Activated naive CD8-positive, alpha-beta T cell treated with anti-CD3 and anti-CD28 coated beads, Interleukin-2, amount 50 U/mL, for 16 hours (primary cell): ENCODE data around the gene TLR6.
"Not testable (repeated sequence)": the region's sequence is repeated elsewhere in the genome, so short reads cannot be mapped to it uniquely, and the experiment has no call there.

ENCODE experiments used
- DNase-seq: peaks from one replicate; pipeline ENCODE4 v3.0.0-alpha.2; 2020; ENCODE audit warnings: low read depth, low spot score

The TLR6 gene

GRCh38 chr4:38820329-38821061, 36.1 kb downstream of the TLR6 start:
- DNase-seq = no peak

GRCh38 chr4:38819569-38819968, 37.0 kb downstream of the TLR6 start:
- no peak for DNase-seq

GRCh38 chr4:38818441-38818976, 38.1 kb downstream of the TLR6 start:
- no peak for DNase-seq

GRCh38 chr4:38815885-38816782, 40.5 kb downstream of the TLR6 start:
- no peak for DNase-seq

GRCh38 chr4:38814386-38814785, 42.2 kb downstream of the TLR6 start:
- DNase-seq = no peak

- DNase-seq = no peak
Observed at GRCh38 chr4:38811297-38811696, 45.3 kb downstream of the TLR6 start.

- not testable (repeated sequence) for DNase-seq
Observed at GRCh38 chr4:38807462-38807861, 49.2 kb downstream of the TLR6 start.

- DNase-seq = not testable (repeated sequence)
Observed at GRCh38 chr4:38806251-38806650, 50.4 kb downstream of the TLR6 start.

- DNase-seq = no peak
Observed at GRCh38 chr4:38805530-38806145, 51.0 kb downstream of the TLR6 start.

- no peak for DNase-seq
Observed at GRCh38 chr4:38804654-38805295, 51.8 kb downstream of the TLR6 start, which contains the start of gene TLR1. Gene TLR1 (minus strand): TSS chr4:38804791. CDS start chr4:38798831, 5,960 bp downstream.

- no peak for DNase-seq
Observed at GRCh38 chr4:38803833-38804653, 52.6 kb downstream of the TLR6 start.

- DNase-seq = no peak
Observed at GRCh38 chr4:38802561-38803355, 53.9 kb downstream of the TLR6 start.

GRCh38 chr4:38800961-38801450, 55.6 kb downstream of the TLR6 start:
- DNase-seq = no peak

GRCh38 chr4:38800366-38800765, 56.3 kb downstream of the TLR6 start:
- no peak for DNase-seq

- no peak for DNase-seq
Observed at GRCh38 chr4:38795087-38795486, 61.5 kb downstream of the TLR6 start.

GRCh38 chr4:38794051-38794450, 62.6 kb downstream of the TLR6 start:
- no peak for DNase-seq

GRCh38 chr4:38791010-38791409, 65.6 kb downstream of the TLR6 start:
- no peak for DNase-seq

- DNase-seq = no peak
Observed at GRCh38 chr4:38788317-38788716, 68.3 kb downstream of the TLR6 start.

GRCh38 chr4:38787693-38788092, 68.9 kb downstream of the TLR6 start:
- DNase-seq = no peak
